Measurements from ENCODE around the gene CXCL17. TPM values are rescaled to one million over a fixed set of nuclear protein-coding genes. Genes with fewer than 3 reads are reported as not detected.

The CXCL17 gene
- total RNA-seq, 2 experiments from 2014 or later: not detected

GRCh38 chr19:42422901-42423461, 19.8 kb downstream of the CXCL17 start:
- ChIA-PET POLR2A (no interaction called here), CTCF (ENCODE audit: unreplicated experiment) (no interaction called here)
- peak; percentile 88 for DNase-seq (ENCODE audit: low spot score)
- intact Hi-C loops (cut with micrococcal nuclease; ENCODE audit: unreplicated experiment): no loop called here
- peak overlapping the region; percentile 64; the same call in 1 of the 2 replicates for H2AFZ ChIP-seq (ENCODE audit: low read length)
- peaks cover 24% of the 10 kb centered on the region for H3K36me3 ChIP-seq (ENCODE audit: insufficient read depth, low read length)
- H3K9me3 ChIP-seq (ENCODE audit: low read length): no peaks in the 10 kb centered on the region
- H3K4me1 ChIP-seq (ENCODE audit: insufficient read depth, low read length, poor library complexity, severe bottlenecking): peaks cover 62% of the 10 kb centered on the region
- no TSS peak for BruUV-seq (replicated peaks)
- H4K20me1 ChIP-seq (ENCODE audit: insufficient read depth, low read length): 0 out of 2 replicates have a peak, but pooled peaks cover 4% of the 10 kb centered on the region
- peak overlapping the region; percentile 98 for H3K4me2 ChIP-seq (ENCODE audit: low read length)
- TF ChIP-seq EZH2phosphoT487 (IDR thresholded peaks at IDR 0.05; ENCODE audit: borderline replicate concordance, low read depth, low read length) (no peak), CTCF (conservative IDR thresholded peaks at IDR 0.05; ENCODE audit: low read length) (no peak)
- no peaks in the 10 kb centered on the region for H3K9me2 ChIP-seq (ENCODE audit: insufficient read depth, low read length)
- peak overlapping the region; percentile 74 for H3K4me3 ChIP-seq (ENCODE audit: low read depth, low read length, poor library complexity, severe bottlenecking)
- peaks cover 32% of the 10 kb centered on the region for H3K79me2 ChIP-seq (ENCODE audit: insufficient read depth, low read depth, low read length)
- peak overlapping the region; percentile 81 for H3K27ac ChIP-seq (ENCODE audit: low read depth, low read length, poor library complexity, severe bottlenecking)

GRCh38 chr19:42422092-42422900, 20.4 kb downstream of the CXCL17 start:
- Histone ChIP-seq H3K9me2 (ENCODE audit: insufficient read depth, low read length) (no peaks in the 10 kb centered on the region), H3K4me3 (ENCODE audit: low read depth, low read length, poor library complexity, severe bottlenecking) (peak overlapping the region; percentile 74), H4K20me1 (ENCODE audit: insufficient read depth, low read length) (0 out of 2 replicates have a peak, but pooled peaks cover 4% of the 10 kb centered on the region), H3K27ac (ENCODE audit: low read depth, low read length, poor library complexity, severe bottlenecking) (peak overlapping the region; percentile 81), H3K4me1 (ENCODE audit: insufficient read depth, low read length, poor library complexity, severe bottlenecking) (peaks cover 62% of the 10 kb centered on the region), H2AFZ (ENCODE audit: low read length) (peak overlapping the region; percentile 64; the same call in 1 of the 2 replicates), H3K36me3 (ENCODE audit: insufficient read depth, low read length) (peaks cover 29% of the 10 kb centered on the region), H3K4me2 (ENCODE audit: low read length) (peak overlapping the region; percentile 98), H3K79me2 (ENCODE audit: insufficient read depth, low read depth, low read length) (peaks cover 32% of the 10 kb centered on the region), H3K9me3 (ENCODE audit: low read length) (no peaks in the 10 kb centered on the region)
- TF ChIP-seq CTCF (conservative IDR thresholded peaks at IDR 0.05; ENCODE audit: low read length) (no peak), EZH2phosphoT487 (IDR thresholded peaks at IDR 0.05; ENCODE audit: borderline replicate concordance, low read depth, low read length) (no peak)
- ChIA-PET CTCF (ENCODE audit: unreplicated experiment) (no interaction called here), POLR2A (no interaction called here)
- TSS peak; percentile 48 for BruUV-seq (replicated peaks)
- peak; percentile 80 for DNase-seq (ENCODE audit: low spot score)
- intact Hi-C loops (cut with micrococcal nuclease; ENCODE audit: unreplicated experiment): no loop called here

DNA sequence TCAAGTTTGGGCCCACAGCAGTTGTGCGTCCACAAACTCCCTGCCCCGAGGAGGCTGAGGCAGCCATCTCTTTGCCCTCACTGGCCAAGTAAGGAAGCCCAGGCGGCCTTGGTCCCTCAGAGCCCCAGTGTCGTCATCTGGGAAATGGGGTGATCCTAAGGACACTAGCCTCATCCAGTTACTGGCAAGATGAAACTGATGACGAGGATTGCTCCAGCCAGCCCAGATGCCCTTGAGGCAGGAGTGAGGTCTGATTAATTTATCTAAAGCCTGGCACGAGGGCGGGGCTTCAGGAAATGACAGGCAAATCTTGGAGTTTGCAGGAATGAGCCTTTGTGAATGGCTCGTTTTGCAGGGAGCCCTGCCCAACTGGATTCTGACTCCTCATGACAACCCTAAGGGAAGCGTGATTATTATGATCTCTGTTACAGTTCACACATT, 21.1 kb downstream of the CXCL17 start:
- Histone ChIP-seq H3K9me2 (ENCODE audit: insufficient read depth, low read length) (no peaks in the 10 kb centered on the region), H3K4me2 (ENCODE audit: low read length) (peak overlapping the region; percentile 98), H3K9me3 (ENCODE audit: low read length) (no peaks in the 10 kb centered on the region), H3K27ac (ENCODE audit: low read depth, low read length, poor library complexity, severe bottlenecking) (peak overlapping the region; percentile 81), H3K4me1 (ENCODE audit: insufficient read depth, low read length, poor library complexity, severe bottlenecking) (peaks cover 55% of the 10 kb centered on the region), H3K4me3 (ENCODE audit: low read depth, low read length, poor library complexity, severe bottlenecking) (peak overlapping the region; percentile 74), H3K79me2 (ENCODE audit: insufficient read depth, low read depth, low read length) (peaks cover 32% of the 10 kb centered on the region), H3K36me3 (ENCODE audit: insufficient read depth, low read length) (peaks cover 30% of the 10 kb centered on the region), H2AFZ (ENCODE audit: low read length) (no peak overlapping the region), H4K20me1 (ENCODE audit: insufficient read depth, low read length) (0 out of 2 replicates have a peak, but pooled peaks cover 4% of the 10 kb centered on the region)
- no peak for DNase-seq (ENCODE audit: low spot score)
- intact Hi-C loops (cut with micrococcal nuclease; ENCODE audit: unreplicated experiment): no loop called here
- CTCF ChIA-PET (ENCODE audit: unreplicated experiment): no interaction called here
- POLR2A ChIA-PET: no interaction called here
- BruUV-seq (replicated peaks): no TSS peak
- no peak for TF ChIP-seq CTCF (conservative IDR thresholded peaks at IDR 0.05; ENCODE audit: low read length)
- TF ChIP-seq EZH2phosphoT487 (IDR thresholded peaks at IDR 0.05; ENCODE audit: borderline replicate concordance, low read depth, low read length): no peak
